HepG2 (cell line): Measurements from ENCODE around the gene FASTK. TPM values are rescaled to one million over a fixed set of nuclear protein-coding genes. Genes with fewer than 3 reads are reported as not detected.
A peak's percentile ranks its signal among the peaks of the same experiment; 100 is the strongest.

Experiments
- ARNTL ChIP-seq: sonication (generic); formaldehyde crosslinking; IDR thresholded peaks from 2 replicates; pipeline ENCODE4 v1.4.0; 2020; ENCODE audit warnings: mild to moderate bottlenecking, missing genetic modification reagents
- ATF5 ChIP-seq: sonication (generic); formaldehyde crosslinking; IDR thresholded peaks from 2 replicates; pipeline ENCODE4 v1.4.0; 2020; ENCODE audit warnings: mild to moderate bottlenecking, low read depth, missing genetic modification reagents
- HDAC2 ChIP-seq: sonication (generic); formaldehyde crosslinking; IDR thresholded peaks from 2 replicates; pipeline ENCODE4 v1.4.0; 2020; ENCODE audit warnings: missing genetic modification reagents
- PHF21A ChIP-seq: sonication (generic); formaldehyde crosslinking; IDR thresholded peaks from 2 replicates; pipeline ENCODE4 v1.5.0; 2020; ENCODE audit warnings: mild to moderate bottlenecking, missing genetic modification reagents
- SP2 ChIP-seq: sonication (generic); formaldehyde crosslinking; IDR thresholded peaks from 2 replicates; pipeline ENCODE4 v1.5.1; 2020; ENCODE audit warnings: mild to moderate bottlenecking, missing genetic modification reagents
- THAP9 ChIP-seq: sonication (generic); formaldehyde crosslinking; IDR thresholded peaks from 2 replicates; pipeline ENCODE4; 2020; ENCODE audit warnings: missing genetic modification reagents, mild to moderate bottlenecking, borderline replicate concordance
- ZNF44 ChIP-seq: sonication (generic); formaldehyde crosslinking; IDR thresholded peaks from 2 replicates; pipeline ENCODE4 v1.5.1; 2020; ENCODE audit warnings: mild to moderate bottlenecking, missing genetic modification reagents
- ZNF530 ChIP-seq: sonication (generic); formaldehyde crosslinking; IDR thresholded peaks from 2 replicates; pipeline ENCODE4 v1.5.0; 2020; ENCODE audit warnings: low read depth, mild to moderate bottlenecking, missing genetic modification reagents
- ZNF761 ChIP-seq: sonication (generic); formaldehyde crosslinking; conservative IDR thresholded peaks from 2 replicates; pipeline ENCODE4 v1.4.0; 2020; ENCODE audit warnings: mild to moderate bottlenecking, missing genetic modification reagents
- ZNF777 ChIP-seq: sonication (generic); formaldehyde crosslinking; IDR thresholded peaks from 2 replicates; pipeline ENCODE4 v1.4.0; 2020; ENCODE audit warnings: missing genetic modification reagents
- ZNF816 ChIP-seq: sonication (generic); formaldehyde crosslinking; IDR thresholded peaks from 2 replicates; pipeline ENCODE4 v1.8.0; 2022; ENCODE audit warnings: missing genetic modification reagents, mild to moderate bottlenecking, borderline replicate concordance
- ZSCAN22 ChIP-seq: sonication (generic); formaldehyde crosslinking; IDR thresholded peaks from 2 replicates; pipeline ENCODE4 v1.4.0; 2020; ENCODE audit warnings: mild to moderate bottlenecking, missing genetic modification reagents
- ZXDC ChIP-seq: sonication (generic); formaldehyde crosslinking; IDR thresholded peaks from 2 replicates; pipeline ENCODE4 v1.5.0; 2020; ENCODE audit warnings: mild to moderate bottlenecking, missing genetic modification reagents
- polyA plus RNA-seq, 8 experiments: library from polyadenylated mRNA; depleted of rRNA in 3 of 8; stranded (reverse) in 7 of 8; unstranded in 1 of 8; fragments of >200 nt; fragmentation: Illumina TruSeq in 4 of 8; extraction: Trizol in 4 of 8; gene quantifications; 2 replicates each; pipeline versions ENCODE4 v1.2.1 to v1.2.3, GENCODE V29; 2011 to 2016; ENCODE audit warnings: low read depth in 4 of 8, missing spikeins in 1 of 8, mixed read lengths in 1 of 8; ENCODE audit not compliant: insufficient read depth in 1 of 8
- total RNA-seq, 5 experiments: library from RNA; depleted of rRNA; stranded (reverse); fragments of >200 nt; fragmentation: Illumina TruSeq; extraction: Trizol; gene quantifications; 2 replicates each; pipeline ENCODE4 v1.2.3, GENCODE V29; 2016; ENCODE audit warnings: low read depth in 1 of 5
- TF ChIP-seq, protein P1 (sequence below): sonication (generic); formaldehyde crosslinking; IDR thresholded peaks from 2 replicates; pipeline ENCODE4 v1.5.0; 2020; ENCODE audit warnings: mild to moderate bottlenecking, missing genetic modification reagents, borderline replicate concordance
- TF ChIP-seq, protein P2 (sequence below): sonication (generic); formaldehyde crosslinking; IDR thresholded peaks from 2 replicates; pipeline ENCODE4 v1.8.0; 2023; ENCODE audit warnings: mild to moderate bottlenecking, missing genetic modification reagents
- TF ChIP-seq, protein P3 (sequence below): sonication (generic); formaldehyde crosslinking; IDR thresholded peaks from 2 replicates; pipeline ENCODE4 v1.4.0; 2020; ENCODE audit warnings: low read depth, mild to moderate bottlenecking, missing genetic modification reagents

FASTK gene
- total and polyA plus RNA-seq, 2 of the 13 experiments (the other 11 are each of a cell fraction or from before 2014, with no cell fraction given): 52.9 to 55.7 TPM

GRCh38 chr7:151062399-151063211, 18.0 kb downstream of the FASTK start (continued):
- no peak for TF ChIP-seq ZXDC (CRISPR knock-in tag)
- TF ChIP-seq ZNF44 (CRISPR knock-in tag): no peak
- TF ChIP-seq, protein P1, sequence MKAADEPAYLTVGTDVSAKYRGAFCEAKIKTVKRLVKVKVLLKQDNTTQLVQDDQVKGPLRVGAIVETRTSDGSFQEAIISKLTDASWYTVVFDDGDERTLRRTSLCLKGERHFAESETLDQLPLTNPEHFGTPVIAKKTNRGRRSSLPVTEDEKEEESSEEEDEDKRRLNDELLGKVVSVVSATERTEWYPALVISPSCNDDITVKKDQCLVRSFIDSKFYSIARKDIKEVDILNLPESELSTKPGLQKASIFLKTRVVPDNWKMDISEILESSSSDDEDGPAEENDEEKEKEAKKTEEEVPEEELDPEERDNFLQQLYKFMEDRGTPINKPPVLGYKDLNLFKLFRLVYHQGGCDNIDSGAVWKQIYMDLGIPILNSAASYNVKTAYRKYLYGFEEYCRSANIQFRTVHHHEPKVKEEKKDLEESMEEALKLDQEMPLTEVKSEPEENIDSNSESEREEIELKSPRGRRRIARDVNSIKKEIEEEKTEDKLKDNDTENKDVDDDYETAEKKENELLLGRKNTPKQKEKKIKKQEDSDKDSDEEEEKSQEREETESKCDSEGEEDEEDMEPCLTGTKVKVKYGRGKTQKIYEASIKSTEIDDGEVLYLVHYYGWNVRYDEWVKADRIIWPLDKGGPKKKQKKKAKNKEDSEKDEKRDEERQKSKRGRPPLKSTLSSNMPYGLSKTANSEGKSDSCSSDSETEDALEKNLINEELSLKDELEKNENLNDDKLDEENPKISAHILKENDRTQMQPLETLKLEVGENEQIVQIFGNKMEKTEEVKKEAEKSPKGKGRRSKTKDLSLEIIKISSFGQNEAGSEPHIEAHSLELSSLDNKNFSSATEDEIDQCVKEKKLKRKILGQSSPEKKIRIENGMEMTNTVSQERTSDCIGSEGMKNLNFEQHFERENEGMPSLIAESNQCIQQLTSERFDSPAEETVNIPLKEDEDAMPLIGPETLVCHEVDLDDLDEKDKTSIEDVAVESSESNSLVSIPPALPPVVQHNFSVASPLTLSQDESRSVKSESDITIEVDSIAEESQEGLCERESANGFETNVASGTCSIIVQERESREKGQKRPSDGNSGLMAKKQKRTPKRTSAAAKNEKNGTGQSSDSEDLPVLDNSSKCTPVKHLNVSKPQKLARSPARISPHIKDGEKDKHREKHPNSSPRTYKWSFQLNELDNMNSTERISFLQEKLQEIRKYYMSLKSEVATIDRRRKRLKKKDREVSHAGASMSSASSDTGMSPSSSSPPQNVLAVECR: peak; percentile 89
- peak; percentile 85 for TF ChIP-seq PHF21A (CRISPR knock-in tag)
- TF ChIP-seq ZSCAN22 (CRISPR knock-in tag): no peak
- TF ChIP-seq THAP9 (CRISPR knock-in tag): peak; percentile 66; the same call in 1 of the 2 replicates
- TF ChIP-seq ZNF816 (CRISPR knock-in tag): no peak
- no peak; the same call in 1 of the 2 replicates for TF ChIP-seq ZNF761 (CRISPR knock-in tag)
- peak; percentile 99 for TF ChIP-seq ARNTL (CRISPR knock-in tag)
- no peak for TF ChIP-seq SP2 (CRISPR knock-in tag)
- TF ChIP-seq HDAC2 (CRISPR knock-in tag): no peak
- TF ChIP-seq ATF5 (CRISPR knock-in tag): no peak
- TF ChIP-seq, protein P2, sequence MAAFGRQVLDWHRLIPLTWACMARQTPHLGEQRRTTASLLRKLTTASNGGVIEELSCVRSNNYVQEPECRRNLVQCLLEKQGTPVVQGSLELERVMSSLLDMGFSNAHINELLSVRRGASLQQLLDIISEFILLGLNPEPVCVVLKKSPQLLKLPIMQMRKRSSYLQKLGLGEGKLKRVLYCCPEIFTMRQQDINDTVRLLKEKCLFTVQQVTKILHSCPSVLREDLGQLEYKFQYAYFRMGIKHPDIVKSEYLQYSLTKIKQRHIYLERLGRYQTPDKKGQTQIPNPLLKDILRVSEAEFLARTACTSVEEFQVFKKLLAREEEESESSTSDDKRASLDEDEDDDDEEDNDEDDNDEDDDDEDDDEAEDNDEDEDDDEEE (CRISPR knock-in tag): no peak
- TF ChIP-seq, protein P3, sequence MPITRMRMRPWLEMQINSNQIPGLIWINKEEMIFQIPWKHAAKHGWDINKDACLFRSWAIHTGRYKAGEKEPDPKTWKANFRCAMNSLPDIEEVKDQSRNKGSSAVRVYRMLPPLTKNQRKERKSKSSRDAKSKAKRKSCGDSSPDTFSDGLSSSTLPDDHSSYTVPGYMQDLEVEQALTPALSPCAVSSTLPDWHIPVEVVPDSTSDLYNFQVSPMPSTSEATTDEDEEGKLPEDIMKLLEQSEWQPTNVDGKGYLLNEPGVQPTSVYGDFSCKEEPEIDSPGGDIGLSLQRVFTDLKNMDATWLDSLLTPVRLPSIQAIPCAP (CRISPR knock-in tag): no peak
- no peak for TF ChIP-seq ZNF530 (CRISPR knock-in tag)
- TF ChIP-seq ZNF777 (CRISPR knock-in tag): no peak
